OCI-LY3 (cell line): ENCODE results near the gene DRD3.

Source experiments
- H2AFZ ChIP-seq: fragments of 200-600, 300-600 bp; shearing (Covaris generic); 2 replicates; pipeline ENCODE4 v1.6.0; 2014; ENCODE audit warnings: antibody characterized with exemption, low read depth, low read length
- H3K27ac ChIP-seq: fragments of 200-600, 300-600 bp; sonication (generic); 2 replicates; pipeline ENCODE4 v1.5.1; 2014; ENCODE audit warnings: mild to moderate bottlenecking, low read length, moderate library complexity, mixed read lengths
- H3K27me3 ChIP-seq: fragments of 200-600, 300-600 bp; sonication (generic); 2 replicates; pipeline ENCODE4 v1.6.1; 2014; ENCODE audit warnings: low read depth, low read length, mixed read lengths
- H3K36me3 ChIP-seq: fragments of 200-600, 300-600 bp; sonication (generic); replicated peaks from 2 replicates; pipeline ENCODE3; 2014; ENCODE audit warnings: low read depth, low read length, mixed read lengths
- H3K4me1 ChIP-seq: fragments of 300-600, 200-600 bp; sonication (generic); 2 replicates; pipeline ENCODE4 v1.6.1; 2014; ENCODE audit warnings: low read length, mixed read lengths
- H3K4me2 ChIP-seq: fragments of 200-600, 300-600 bp; sonication (generic); 2 replicates; pipeline ENCODE4 v1.6.1; 2014; ENCODE audit warnings: low read length, mixed read lengths
- H3K4me3 ChIP-seq: fragments of 300-600, 200-600 bp; sonication (generic); 2 replicates; pipeline ENCODE4 v1.5.1; 2014; ENCODE audit warnings: antibody characterized with exemption, mild to moderate bottlenecking, low read length, moderate library complexity
- H3K79me2 ChIP-seq: fragments of 300-600, 200-600 bp; shearing (Covaris generic); 2 replicates; pipeline ENCODE4 v1.6.1; 2014; ENCODE audit warnings: mild to moderate bottlenecking, low read length, mixed read lengths
- H3K9ac ChIP-seq: fragments of 300-600, 200-600 bp; shearing (Covaris generic); 2 replicates; pipeline ENCODE4 v1.6.0; 2014; ENCODE audit warnings: mild to moderate bottlenecking, low read length, moderate library complexity
- H3K9me3 ChIP-seq: fragments of 200-600, 300-600 bp; shearing (Covaris generic); 2 replicates; pipeline ENCODE4 v1.6.1; 2014; ENCODE audit warnings: low read length, mixed read lengths; ENCODE audit not compliant: insufficient read depth
- H4K20me1 ChIP-seq: fragments of 200-600, 300-600 bp; sonication (generic); 2 replicates; pipeline ENCODE4 v1.6.1; 2016; ENCODE audit warnings: low read length, mixed read lengths; ENCODE audit not compliant: insufficient read depth
- CTCF ChIP-seq: fragments of 200-600, 300-600 bp; sonication (generic); IDR thresholded peaks from 2 replicates; pipeline ENCODE4 v1.5.1; 2014; ENCODE audit warnings: antibody characterized with exemption, low read length, low read depth
- EZH2phosphoT487 ChIP-seq: fragments of 200-600 bp; shearing (Covaris generic); IDR thresholded peaks from 2 replicates; pipeline ENCODE4 v1.6.1; 2018; ENCODE audit warnings: antibody characterized with exemption, mixed run types, low read depth

DRD3 gene

GRCh38 chr3:114221881-114222264 is 43.0 kb upstream of the DRD3 start:
- TF ChIP-seq EZH2phosphoT487 (no peak), CTCF (no peak)
- H3K4me1 ChIP-seq, result peaks cover 86% of the 10 kb centered on the region
- no peak overlapping the region for H3K4me3 ChIP-seq
- H3K9me3 ChIP-seq, result peaks cover 21% of the 10 kb centered on the region
- peaks cover 35% of the 10 kb centered on the region for H3K36me3 ChIP-seq
- no peaks in the 10 kb centered on the region for H4K20me1 ChIP-seq
- H3K27me3 ChIP-seq, result no peaks in the 10 kb centered on the region
- H3K27ac ChIP-seq, result peak overlapping the region; percentile 90
- H3K79me2 ChIP-seq, result no peaks in the 10 kb centered on the region
- H2AFZ ChIP-seq, result no peak overlapping the region
- peak overlapping the region; percentile 7; the same call in 1 of the 2 replicates for H3K4me2 ChIP-seq
- no peak overlapping the region for H3K9ac ChIP-seq

- peaks cover 21% of the 10 kb centered on the region for H3K9me3 ChIP-seq
- no peak overlapping the region for H2AFZ ChIP-seq
- peak overlapping the region; percentile 7; the same call in 1 of the 2 replicates for H3K4me2 ChIP-seq
- TF ChIP-seq EZH2phosphoT487 (no peak), CTCF (no peak)
- no peaks in the 10 kb centered on the region for H3K27me3 ChIP-seq
- H3K36me3 ChIP-seq, result peaks cover 31% of the 10 kb centered on the region
- H3K4me3 ChIP-seq, result no peak overlapping the region
- peaks cover 87% of the 10 kb centered on the region for H3K4me1 ChIP-seq
- H3K79me2 ChIP-seq, result peaks cover 2% of the 10 kb centered on the region
- H3K9ac ChIP-seq, result no peak overlapping the region; the same call in 1 of the 2 replicates
- H4K20me1 ChIP-seq, result no peaks in the 10 kb centered on the region
- 0 out of 2 replicates have a peak overlapping the region, but pooled peaks have one; percentile 90 for H3K27ac ChIP-seq
These were observed 42.5 kb upstream of the DRD3 start for GRCh38 chr3:114221165-114221880.

GRCh38 chr3:114219741-114220140 is 40.9 kb upstream of the DRD3 start:
- 0 out of 2 replicates have a peak overlapping the region, but pooled peaks have one; percentile 1 for H3K4me3 ChIP-seq
- H4K20me1 ChIP-seq, result no peaks in the 10 kb centered on the region
- no peak overlapping the region for H2AFZ ChIP-seq
- peak overlapping the region; percentile 11; the same call in 1 of the 2 replicates for H3K9ac ChIP-seq
- peaks cover 96% of the 10 kb centered on the region for H3K4me1 ChIP-seq
- H3K36me3 ChIP-seq, result peaks cover 15% of the 10 kb centered on the region
- peaks cover 12% of the 10 kb centered on the region for H3K79me2 ChIP-seq
- H3K4me2 ChIP-seq, result peak overlapping the region; percentile 53
- no peak overlapping the region for H3K27ac ChIP-seq
- TF ChIP-seq EZH2phosphoT487 (no peak), CTCF (no peak)
- peaks cover 7% of the 10 kb centered on the region for H3K9me3 ChIP-seq
- H3K27me3 ChIP-seq, result no peaks in the 10 kb centered on the region

GRCh38 chr3:114218578-114219185 is 39.8 kb upstream of the DRD3 start:
- Histone ChIP-seq H3K9ac (no peak overlapping the region), H3K4me1 (peaks cover 98% of the 10 kb centered on the region), H3K27me3 (no peaks in the 10 kb centered on the region), H3K4me3 (no peak overlapping the region), H3K9me3 (no peaks in the 10 kb centered on the region), H4K20me1 (no peaks in the 10 kb centered on the region), H3K36me3 (peaks cover 5% of the 10 kb centered on the region), H3K27ac (no peak overlapping the region), H3K79me2 (peaks cover 12% of the 10 kb centered on the region), H3K4me2 (peak overlapping the region; percentile 53), H2AFZ (no peak overlapping the region)
- TF ChIP-seq EZH2phosphoT487, result no peak
- no peak for TF ChIP-seq CTCF
